GM23338 (cell line): ENCODE measurements around the gene PLAA. TPM values are rescaled to one million over a fixed set of nuclear protein-coding genes. Genes with fewer than 3 reads are reported as not detected.

Experiments
- ATAC-seq: fragments of 200-7000 bp; cut with Tn5 transposase; 3 replicates; pipeline ENCODE4 v1.9.1; 2020
- DNase-seq: peaks from one replicate; pipeline ENCODE4 v3.0.0-alpha.2; 2015; ENCODE audit warnings: low spot score
- H2AFZ ChIP-seq: fragments of 200-600 bp; sonication (generic); 2 replicates; pipeline ENCODE4 v1.8.0; 2016; ENCODE audit warnings: antibody characterized with exemption, mild to moderate bottlenecking, moderate library complexity
- H3F3A ChIP-seq: fragments of 200-600 bp; sonication (generic); replicated peaks from 2 replicates; pipeline ENCODE4 v1.8.0; 2017; ENCODE audit warnings: antibody characterized with exemption, mixed run types, low read depth
- H3K27ac ChIP-seq: fragments of 200-600 bp; sonication (generic); 2 replicates; pipeline ENCODE4 v1.6.1; 2016; ENCODE audit warnings: low read depth
- H3K27me3 ChIP-seq: fragments of 200-600 bp; sonication (generic); 2 replicates; pipeline ENCODE4 v1.8.0; 2016; ENCODE audit warnings: mild to moderate bottlenecking, mixed run types, moderate library complexity; ENCODE audit not compliant: insufficient read depth
- H3K36me3 ChIP-seq: fragments of 200-600 bp; sonication (generic); 2 replicates; pipeline ENCODE4 v1.8.0; 2016; ENCODE audit warnings: mild to moderate bottlenecking; ENCODE audit not compliant: insufficient read depth
- H3K4me1 ChIP-seq: fragments of 200-600 bp; sonication (generic); 2 replicates; pipeline ENCODE4 v1.8.0; 2016; ENCODE audit warnings: mild to moderate bottlenecking, moderate library complexity; ENCODE audit not compliant: insufficient read depth
- H3K4me2 ChIP-seq: fragments of 200-600 bp; sonication (generic); 2 replicates; pipeline ENCODE4 v1.7.1; 2017; ENCODE audit warnings: mixed run types
- H3K4me3 ChIP-seq: fragments of 200-600 bp; sonication (generic); 2 replicates; pipeline ENCODE4 v1.6.1; 2016; ENCODE audit warnings: mixed run types
- H3K79me2 ChIP-seq: fragments of 200-600 bp; sonication (generic); replicated peaks from 2 replicates; pipeline ENCODE4 v1.8.0; 2017; ENCODE audit warnings: mild to moderate bottlenecking; ENCODE audit not compliant: insufficient read depth
- H3K9me2 ChIP-seq: fragments of 200-600 bp; sonication (generic); 2 replicates; pipeline ENCODE4 v1.8.0; 2017; ENCODE audit not compliant: insufficient read depth
- H4K20me1 ChIP-seq: fragments of 200-600 bp; sonication (generic); replicated peaks from 2 replicates; pipeline ENCODE4 v1.8.0; 2017; ENCODE audit warnings: mild to moderate bottlenecking; ENCODE audit not compliant: insufficient read depth
- H3K27ac Mint-ChIP-seq: 2 replicates; pipeline ENCODE4 v1.8.0; 2020; ENCODE audit warnings: inconsistent platforms, mild to moderate bottlenecking, moderate library complexity, mixed read lengths
- H3K27me3 Mint-ChIP-seq: 3 replicates; pipeline ENCODE4 v1.8.0; 2022; ENCODE audit warnings: low read depth, mild to moderate bottlenecking, moderate library complexity, mixed read lengths, inconsistent platforms; ENCODE audit not compliant: insufficient read depth, poor library complexity
- H3K36me3 Mint-ChIP-seq: 3 replicates; pipeline ENCODE4 v1.8.0; 2021; ENCODE audit warnings: low read depth, mild to moderate bottlenecking, inconsistent platforms, moderate library complexity, mixed read lengths
- H3K4me1 Mint-ChIP-seq: 3 replicates; pipeline ENCODE4 v1.8.0; 2020; ENCODE audit warnings: mild to moderate bottlenecking, inconsistent platforms, mixed read lengths
- H3K4me3 Mint-ChIP-seq: 3 replicates; pipeline ENCODE4 v1.8.0; 2021; ENCODE audit warnings: moderate library complexity, mild to moderate bottlenecking, inconsistent platforms, mixed read lengths
- H3K9me3 Mint-ChIP-seq: 3 replicates; pipeline ENCODE4 v1.8.0; 2020; ENCODE audit warnings: moderate library complexity, mild to moderate bottlenecking, inconsistent platforms, mixed read lengths
- CREB1 ChIP-seq: fragments of 250-450 bp; sonication (Bioruptor Pico); IDR thresholded peaks from 2 replicates; pipeline ENCODE4 v1.5.0; 2020; ENCODE audit warnings: low read depth, mild to moderate bottlenecking, moderate library complexity
- EZH2 ChIP-seq: fragments of 200-600 bp; sonication (generic); IDR thresholded peaks from one replicate; pipeline ENCODE4 v1.8.0; 2017; ENCODE audit warnings: antibody characterized with exemption, mild to moderate bottlenecking, low read depth; ENCODE audit not compliant: unreplicated experiment
- EZH2phosphoT487 ChIP-seq: fragments of 200-600 bp; sonication (generic); IDR thresholded peaks from one replicate; pipeline ENCODE4 v1.8.1; 2018; ENCODE audit warnings: antibody characterized with exemption; ENCODE audit not compliant: unreplicated experiment
- JUNB ChIP-seq: IDR thresholded peaks from one replicate; pipeline ENCODE4 v1.6.1; 2016; ENCODE audit warnings: antibody characterized with exemption; ENCODE audit not compliant: unreplicated experiment
- NANOG ChIP-seq: IDR thresholded peaks from 2 replicates; pipeline ENCODE4 v1.6.1; 2016; ENCODE audit warnings: antibody characterized with exemption, borderline replicate concordance
- POLR2AphosphoS5 ChIP-seq: IDR thresholded peaks from 2 replicates; pipeline ENCODE4 v1.6.1; 2016; ENCODE audit warnings: antibody characterized with exemption, low read depth
- STAT1 ChIP-seq: IDR thresholded peaks from one replicate; pipeline ENCODE4 v1.6.1; 2016; ENCODE audit warnings: antibody characterized with exemption; ENCODE audit not compliant: unreplicated experiment
- ZNF114 ChIP-seq: fragments of 250-450 bp; sonication (Bioruptor Pico); IDR thresholded peaks from 2 replicates; pipeline ENCODE4 v1.5.0; 2020; ENCODE audit warnings: mild to moderate bottlenecking, moderate library complexity
- ZNF331 ChIP-seq: fragments of 250-450 bp; sonication (Bioruptor Pico); IDR thresholded peaks from 2 replicates; pipeline ENCODE4 v1.5.0; 2020; ENCODE audit warnings: low read depth, mild to moderate bottlenecking, moderate library complexity
- polyA plus RNA-seq: library from polyadenylated mRNA; unstranded; fragments of >200 nt; fragmentation: Nextera tagmentation; extraction: Ambion mirVana; gene quantifications from 2 replicates; pipeline ENCODE4 v1.2.1, GENCODE V29; 2016
- total RNA-seq: library from RNA; depleted of rRNA; stranded (reverse); fragments of >200 nt; shearing (Covaris generic); gene quantifications from 2 replicates; pipeline ENCODE4 v1.2.3, GENCODE V29; 2014
- TF ChIP-seq, protein P1 (sequence below): IDR thresholded peaks from one replicate; pipeline ENCODE4 v1.6.1; 2018; ENCODE audit warnings: antibody characterized with exemption; ENCODE audit not compliant: unreplicated experiment
- TF ChIP-seq, protein P2 (sequence below): IDR thresholded peaks from 2 replicates; pipeline ENCODE4 v1.6.1; 2016; ENCODE audit warnings: antibody characterized with exemption
- TF ChIP-seq, protein P3 (sequence below), 2 experiments: fragments of 200-600 bp in 1 of 2; sonication (generic) in 1 of 2; conservative IDR thresholded peaks; 2 replicates each; pipeline versions ENCODE4 v1.5.1 to v1.6.1; 2016 to 2017; ENCODE audit warnings: antibody characterized with exemption in 2 of 2, low read depth in 2 of 2, mild to moderate bottlenecking in 2 of 2, moderate library complexity in 1 of 2
- TF ChIP-seq, protein P4 (sequence below): fragments of 250-450 bp; sonication (Bioruptor Pico); IDR thresholded peaks from 2 replicates; pipeline ENCODE4 v1.5.0; 2020; ENCODE audit warnings: mild to moderate bottlenecking, moderate library complexity

PLAA gene
- total and polyA plus RNA-seq, 2 experiments from 2014 or later, result 24.8 to 72.1 TPM

DNA sequence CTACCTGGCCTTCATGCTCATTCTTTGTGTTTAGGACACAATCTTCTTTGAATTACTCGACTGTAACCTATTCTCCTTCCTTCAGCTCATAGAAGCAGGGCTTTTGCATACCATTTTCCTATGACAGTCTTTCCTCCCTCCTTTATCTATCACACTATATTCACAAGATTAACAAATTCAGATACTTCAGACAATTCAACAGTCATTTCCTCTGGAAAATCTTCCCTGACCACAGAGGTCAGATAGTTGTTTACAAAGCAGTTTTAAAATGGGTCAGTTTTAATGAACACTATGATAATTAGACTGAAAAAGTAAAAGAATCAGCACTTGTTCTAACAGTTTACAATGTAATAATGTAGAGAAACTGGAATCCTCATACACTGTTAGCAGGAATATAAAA, 58.8 kb downstream of the PLAA start:
- H3K4me3 ChIP-seq, result no peak overlapping the region
- Mint-ChIP-seq H3K27me3 (peaks cover 8% of the 10 kb centered on the region), H3K4me3 (no peak overlapping the region), H3K36me3 (peaks cover 37% of the 10 kb centered on the region), H3K4me1 (peaks cover 6% of the 10 kb centered on the region), H3K9me3 (peaks cover 8% of the 10 kb centered on the region), H3K27ac (no peak overlapping the region)
- ATAC-seq (no peak), DNase-seq (no peak)
- H2AFZ ChIP-seq, result no peak overlapping the region
- TF ChIP-seq, protein P1, sequence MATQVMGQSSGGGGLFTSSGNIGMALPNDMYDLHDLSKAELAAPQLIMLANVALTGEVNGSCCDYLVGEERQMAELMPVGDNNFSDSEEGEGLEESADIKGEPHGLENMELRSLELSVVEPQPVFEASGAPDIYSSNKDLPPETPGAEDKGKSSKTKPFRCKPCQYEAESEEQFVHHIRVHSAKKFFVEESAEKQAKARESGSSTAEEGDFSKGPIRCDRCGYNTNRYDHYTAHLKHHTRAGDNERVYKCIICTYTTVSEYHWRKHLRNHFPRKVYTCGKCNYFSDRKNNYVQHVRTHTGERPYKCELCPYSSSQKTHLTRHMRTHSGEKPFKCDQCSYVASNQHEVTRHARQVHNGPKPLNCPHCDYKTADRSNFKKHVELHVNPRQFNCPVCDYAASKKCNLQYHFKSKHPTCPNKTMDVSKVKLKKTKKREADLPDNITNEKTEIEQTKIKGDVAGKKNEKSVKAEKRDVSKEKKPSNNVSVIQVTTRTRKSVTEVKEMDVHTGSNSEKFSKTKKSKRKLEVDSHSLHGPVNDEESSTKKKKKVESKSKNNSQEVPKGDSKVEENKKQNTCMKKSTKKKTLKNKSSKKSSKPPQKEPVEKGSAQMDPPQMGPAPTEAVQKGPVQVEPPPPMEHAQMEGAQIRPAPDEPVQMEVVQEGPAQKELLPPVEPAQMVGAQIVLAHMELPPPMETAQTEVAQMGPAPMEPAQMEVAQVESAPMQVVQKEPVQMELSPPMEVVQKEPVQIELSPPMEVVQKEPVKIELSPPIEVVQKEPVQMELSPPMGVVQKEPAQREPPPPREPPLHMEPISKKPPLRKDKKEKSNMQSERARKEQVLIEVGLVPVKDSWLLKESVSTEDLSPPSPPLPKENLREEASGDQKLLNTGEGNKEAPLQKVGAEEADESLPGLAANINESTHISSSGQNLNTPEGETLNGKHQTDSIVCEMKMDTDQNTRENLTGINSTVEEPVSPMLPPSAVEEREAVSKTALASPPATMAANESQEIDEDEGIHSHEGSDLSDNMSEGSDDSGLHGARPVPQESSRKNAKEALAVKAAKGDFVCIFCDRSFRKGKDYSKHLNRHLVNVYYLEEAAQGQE, result no peak
- no peak for TF ChIP-seq ZNF114 (CRISPR knock-in tag)
- no peak for TF ChIP-seq EZH2
- TF ChIP-seq NANOG, result no peak
- no peak for TF ChIP-seq CREB1 (CRISPR knock-in tag)
- TF ChIP-seq EZH2phosphoT487, result no peak
- TF ChIP-seq, protein P2, sequence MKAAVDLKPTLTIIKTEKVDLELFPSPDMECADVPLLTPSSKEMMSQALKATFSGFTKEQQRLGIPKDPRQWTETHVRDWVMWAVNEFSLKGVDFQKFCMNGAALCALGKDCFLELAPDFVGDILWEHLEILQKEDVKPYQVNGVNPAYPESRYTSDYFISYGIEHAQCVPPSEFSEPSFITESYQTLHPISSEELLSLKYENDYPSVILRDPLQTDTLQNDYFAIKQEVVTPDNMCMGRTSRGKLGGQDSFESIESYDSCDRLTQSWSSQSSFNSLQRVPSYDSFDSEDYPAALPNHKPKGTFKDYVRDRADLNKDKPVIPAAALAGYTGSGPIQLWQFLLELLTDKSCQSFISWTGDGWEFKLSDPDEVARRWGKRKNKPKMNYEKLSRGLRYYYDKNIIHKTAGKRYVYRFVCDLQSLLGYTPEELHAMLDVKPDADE, result no peak
- TF ChIP-seq JUNB, result no peak
- TF ChIP-seq ZNF331 (CRISPR knock-in tag), result no peak
- TF ChIP-seq STAT1, result no peak
- TF ChIP-seq, protein P3, sequence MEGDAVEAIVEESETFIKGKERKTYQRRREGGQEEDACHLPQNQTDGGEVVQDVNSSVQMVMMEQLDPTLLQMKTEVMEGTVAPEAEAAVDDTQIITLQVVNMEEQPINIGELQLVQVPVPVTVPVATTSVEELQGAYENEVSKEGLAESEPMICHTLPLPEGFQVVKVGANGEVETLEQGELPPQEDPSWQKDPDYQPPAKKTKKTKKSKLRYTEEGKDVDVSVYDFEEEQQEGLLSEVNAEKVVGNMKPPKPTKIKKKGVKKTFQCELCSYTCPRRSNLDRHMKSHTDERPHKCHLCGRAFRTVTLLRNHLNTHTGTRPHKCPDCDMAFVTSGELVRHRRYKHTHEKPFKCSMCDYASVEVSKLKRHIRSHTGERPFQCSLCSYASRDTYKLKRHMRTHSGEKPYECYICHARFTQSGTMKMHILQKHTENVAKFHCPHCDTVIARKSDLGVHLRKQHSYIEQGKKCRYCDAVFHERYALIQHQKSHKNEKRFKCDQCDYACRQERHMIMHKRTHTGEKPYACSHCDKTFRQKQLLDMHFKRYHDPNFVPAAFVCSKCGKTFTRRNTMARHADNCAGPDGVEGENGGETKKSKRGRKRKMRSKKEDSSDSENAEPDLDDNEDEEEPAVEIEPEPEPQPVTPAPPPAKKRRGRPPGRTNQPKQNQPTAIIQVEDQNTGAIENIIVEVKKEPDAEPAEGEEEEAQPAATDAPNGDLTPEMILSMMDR (conservative IDR thresholded peaks at IDR 0.05; ENCODE audit: low read depth in 2 of 2), result no peak
- TF ChIP-seq, protein P4, sequence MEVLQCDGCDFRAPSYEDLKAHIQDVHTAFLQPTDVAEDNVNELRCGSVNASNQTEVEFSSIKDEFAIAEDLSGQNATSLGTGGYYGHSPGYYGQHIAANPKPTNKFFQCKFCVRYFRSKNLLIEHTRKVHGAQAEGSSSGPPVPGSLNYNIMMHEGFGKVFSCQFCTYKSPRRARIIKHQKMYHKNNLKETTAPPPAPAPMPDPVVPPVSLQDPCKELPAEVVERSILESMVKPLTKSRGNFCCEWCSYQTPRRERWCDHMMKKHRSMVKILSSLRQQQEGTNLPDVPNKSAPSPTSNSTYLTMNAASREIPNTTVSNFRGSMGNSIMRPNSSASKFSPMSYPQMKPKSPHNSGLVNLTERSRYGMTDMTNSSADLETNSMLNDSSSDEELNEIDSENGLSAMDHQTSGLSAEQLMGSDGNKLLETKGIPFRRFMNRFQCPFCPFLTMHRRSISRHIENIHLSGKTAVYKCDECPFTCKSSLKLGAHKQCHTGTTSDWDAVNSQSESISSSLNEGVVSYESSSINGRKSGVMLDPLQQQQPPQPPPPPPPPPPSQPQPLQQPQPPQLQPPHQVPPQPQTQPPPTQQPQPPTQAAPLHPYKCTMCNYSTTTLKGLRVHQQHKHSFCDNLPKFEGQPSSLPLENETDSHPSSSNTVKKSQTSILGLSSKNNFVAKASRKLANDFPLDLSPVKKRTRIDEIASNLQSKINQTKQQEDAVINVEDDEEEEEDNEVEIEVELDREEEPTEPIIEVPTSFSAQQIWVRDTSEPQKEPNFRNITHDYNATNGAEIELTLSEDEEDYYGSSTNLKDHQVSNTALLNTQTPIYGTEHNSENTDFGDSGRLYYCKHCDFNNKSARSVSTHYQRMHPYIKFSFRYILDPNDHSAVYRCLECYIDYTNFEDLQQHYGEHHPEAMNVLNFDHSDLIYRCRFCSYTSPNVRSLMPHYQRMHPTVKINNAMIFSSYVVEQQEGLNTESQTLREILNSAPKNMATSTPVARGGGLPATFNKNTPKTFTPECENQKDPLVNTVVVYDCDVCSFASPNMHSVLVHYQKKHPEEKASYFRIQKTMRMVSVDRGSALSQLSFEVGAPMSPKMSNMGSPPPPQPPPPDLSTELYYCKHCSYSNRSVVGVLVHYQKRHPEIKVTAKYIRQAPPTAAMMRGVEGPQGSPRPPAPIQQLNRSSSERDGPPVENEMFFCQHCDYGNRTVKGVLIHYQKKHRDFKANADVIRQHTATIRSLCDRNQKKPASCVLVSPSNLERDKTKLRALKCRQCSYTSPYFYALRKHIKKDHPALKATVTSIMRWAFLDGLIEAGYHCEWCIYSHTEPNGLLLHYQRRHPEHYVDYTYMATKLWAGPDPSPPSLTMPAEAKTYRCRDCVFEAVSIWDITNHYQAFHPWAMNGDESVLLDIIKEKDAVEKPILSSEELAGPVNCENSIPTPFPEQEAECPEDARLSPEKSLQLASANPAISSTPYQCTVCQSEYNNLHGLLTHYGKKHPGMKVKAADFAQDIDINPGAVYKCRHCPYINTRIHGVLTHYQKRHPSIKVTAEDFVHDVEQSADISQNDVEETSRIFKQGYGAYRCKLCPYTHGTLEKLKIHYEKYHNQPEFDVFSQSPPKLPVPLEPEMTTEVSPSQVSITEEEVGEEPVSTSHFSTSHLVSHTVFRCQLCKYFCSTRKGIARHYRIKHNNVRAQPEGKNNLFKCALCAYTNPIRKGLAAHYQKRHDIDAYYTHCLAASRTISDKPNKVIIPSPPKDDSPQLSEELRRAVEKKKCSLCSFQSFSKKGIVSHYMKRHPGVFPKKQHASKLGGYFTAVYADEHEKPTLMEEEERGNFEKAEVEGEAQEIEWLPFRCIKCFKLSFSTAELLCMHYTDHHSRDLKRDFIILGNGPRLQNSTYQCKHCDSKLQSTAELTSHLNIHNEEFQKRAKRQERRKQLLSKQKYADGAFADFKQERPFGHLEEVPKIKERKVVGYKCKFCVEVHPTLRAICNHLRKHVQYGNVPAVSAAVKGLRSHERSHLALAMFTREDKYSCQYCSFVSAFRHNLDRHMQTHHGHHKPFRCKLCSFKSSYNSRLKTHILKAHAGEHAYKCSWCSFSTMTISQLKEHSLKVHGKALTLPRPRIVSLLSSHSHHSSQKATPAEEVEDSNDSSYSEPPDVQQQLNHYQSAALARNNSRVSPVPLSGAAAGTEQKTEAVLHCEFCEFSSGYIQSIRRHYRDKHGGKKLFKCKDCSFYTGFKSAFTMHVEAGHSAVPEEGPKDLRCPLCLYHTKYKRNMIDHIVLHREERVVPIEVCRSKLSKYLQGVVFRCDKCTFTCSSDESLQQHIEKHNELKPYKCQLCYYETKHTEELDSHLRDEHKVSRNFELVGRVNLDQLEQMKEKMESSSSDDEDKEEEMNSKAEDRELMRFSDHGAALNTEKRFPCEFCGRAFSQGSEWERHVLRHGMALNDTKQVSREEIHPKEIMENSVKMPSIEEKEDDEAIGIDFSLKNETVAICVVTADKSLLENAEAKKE (CRISPR knock-in tag), result no peak
- no peak for TF ChIP-seq POLR2AphosphoS5
- H3K79me2 ChIP-seq, result peaks cover 68% of the 10 kb centered on the region
- H3K27me3 ChIP-seq, result no peaks in the 10 kb centered on the region
- H3F3A ChIP-seq, result no peaks in the 10 kb centered on the region
- no peak overlapping the region for H3K27ac ChIP-seq
- H3K9me2 ChIP-seq, result no peaks in the 10 kb centered on the region
- peaks cover 22% of the 10 kb centered on the region for H3K36me3 ChIP-seq
- H4K20me1 ChIP-seq, result peaks cover 17% of the 10 kb centered on the region; the same call in 1 of the 2 replicates
- peaks cover 5% of the 10 kb centered on the region; the same call in 1 of the 2 replicates for H3K4me1 ChIP-seq
- no peak overlapping the region for H3K4me2 ChIP-seq
